Activated T-helper 9 cell treated with anti-CD3 and anti-CD28 coated beads, Interleukin-2, amount 50 U/mL, for 16 hours (primary cell): ENCODE data around the gene PDCD10.

Experiments used
- DNase-seq: peaks from one replicate; pipeline ENCODE4 v3.0.0-alpha.2; 2020; ENCODE audit warnings: low read depth

PDCD10 gene

DNA sequence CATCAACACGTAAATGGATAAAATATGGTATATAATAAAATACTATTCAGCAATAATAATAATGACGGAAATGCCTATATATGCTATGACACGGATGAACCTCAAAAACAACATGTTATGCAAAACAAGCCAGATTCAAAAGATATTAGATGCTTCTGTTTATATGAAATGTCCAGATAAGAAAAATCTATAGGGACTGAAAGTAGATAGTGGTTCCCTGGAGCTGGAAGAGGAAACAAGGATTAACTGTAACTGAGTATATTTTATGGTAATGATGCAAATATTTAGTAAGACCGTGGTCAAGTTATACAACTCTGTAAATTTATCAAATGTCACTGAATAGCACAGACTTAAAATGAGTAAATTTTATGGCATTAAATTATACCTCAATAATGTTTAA lies 55.2 kb downstream of the PDCD10 start:
- no peak for DNase-seq

DNA sequence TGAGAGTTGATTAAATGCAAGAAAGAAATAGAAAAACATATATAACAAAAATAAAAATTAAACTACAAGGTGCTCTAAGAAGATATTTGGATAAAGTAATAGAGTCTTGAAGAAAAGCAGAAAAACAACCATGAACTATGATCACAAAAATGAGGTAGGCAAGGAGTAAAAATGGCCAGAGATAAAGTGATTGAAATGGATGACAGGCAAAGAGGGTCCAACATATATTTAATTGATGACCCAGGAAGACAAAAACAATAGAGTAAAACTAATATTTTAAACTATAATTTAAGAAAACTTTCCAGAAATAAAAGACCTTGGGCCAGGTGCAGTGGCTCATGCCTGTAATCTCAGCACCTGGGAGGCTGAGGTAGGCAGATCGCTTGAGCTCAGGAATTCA lies 58.8 kb downstream of the PDCD10 start:
- DNase-seq, result no peak

DNA sequence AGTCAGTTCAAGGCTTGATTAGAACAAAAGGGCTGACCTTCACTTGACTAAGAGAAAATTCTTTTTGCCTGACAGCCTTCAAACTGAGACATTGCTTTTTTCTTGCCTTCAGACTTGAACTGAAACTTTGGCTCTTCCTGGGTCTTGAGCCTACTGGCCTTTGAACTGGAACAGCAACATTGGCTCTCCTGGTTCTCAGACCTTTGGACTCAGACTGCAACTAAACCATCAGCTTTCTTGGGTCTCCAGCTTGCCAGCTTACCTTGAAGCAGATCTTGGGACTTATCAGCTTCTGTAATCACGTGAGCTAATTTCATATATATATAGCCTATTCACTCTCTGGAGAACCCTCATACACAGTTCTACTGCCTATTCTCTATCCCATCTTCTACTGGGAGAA lies 61.5 kb downstream of the PDCD10 start:
- DNase-seq, result no peak

- no peak for DNase-seq
These were observed 62.7 kb downstream of the PDCD10 start for GRCh38 chr3:167671878-167672427.

DNA sequence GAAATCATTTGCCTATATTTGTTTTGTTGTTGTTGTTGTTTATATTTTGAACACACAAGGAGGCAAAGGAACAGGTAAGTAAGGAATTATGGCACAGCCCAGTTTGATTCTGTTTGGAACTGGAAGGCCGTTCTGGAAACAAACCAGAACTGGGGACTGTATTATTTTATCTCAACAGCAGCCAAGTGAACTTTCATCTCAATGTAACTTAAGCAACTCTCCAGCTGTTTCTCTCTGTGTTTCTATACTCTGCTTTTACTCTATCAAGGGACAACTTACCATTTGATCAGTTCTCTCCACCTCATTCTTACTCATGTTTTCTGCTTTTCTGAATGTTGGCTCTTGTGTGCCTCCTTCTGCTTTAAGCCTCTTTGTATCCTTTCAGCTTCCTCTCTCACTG lies 65.0 kb downstream of the PDCD10 start:
- DNase-seq, result no peak

GRCh38 chr3:167668651-167669050 lies 66.0 kb downstream of the PDCD10 start:
- no peak for DNase-seq

DNA sequence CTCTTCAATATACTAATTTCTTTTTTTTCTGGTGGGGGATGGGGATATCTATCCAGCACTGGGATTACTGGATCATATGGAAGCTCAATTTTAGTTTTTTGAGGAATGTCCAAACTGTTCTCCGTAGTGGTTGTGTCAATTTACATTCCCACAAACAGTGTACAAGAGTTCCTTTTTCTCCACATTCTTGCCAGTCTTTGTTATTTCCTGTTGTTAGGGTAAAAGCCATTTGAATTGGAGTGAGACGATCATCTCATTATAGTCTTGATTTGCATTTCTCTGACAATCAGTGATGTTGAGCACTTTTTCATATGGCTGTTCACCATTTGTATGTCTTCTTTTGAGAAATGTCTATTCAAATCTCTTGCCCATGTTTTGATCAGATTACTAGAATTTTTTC lies 68.1 kb downstream of the PDCD10 start:
- DNase-seq, result no peak

DNA sequence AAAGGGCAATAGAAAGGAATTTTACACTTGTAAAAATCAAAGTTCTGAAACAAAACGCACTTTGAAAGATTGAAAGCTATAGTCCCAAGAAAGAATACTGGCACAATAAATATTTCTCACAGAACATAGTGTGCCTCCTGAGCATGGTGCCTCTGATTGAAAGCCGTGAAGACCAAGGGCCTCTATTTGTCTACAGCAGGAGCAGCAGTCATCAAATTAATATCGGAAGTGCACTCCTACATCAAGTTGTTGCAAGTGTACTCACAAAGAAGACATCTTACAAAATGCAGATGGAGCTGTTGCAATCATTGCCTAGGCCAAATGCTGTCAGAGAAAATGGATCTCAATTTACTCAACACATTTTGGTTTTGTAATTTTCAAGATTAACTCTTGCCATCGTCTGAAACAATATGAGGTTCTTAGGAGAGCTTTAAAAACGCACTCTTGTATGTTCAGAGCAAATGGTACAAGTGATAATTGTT lies 71.7 kb downstream of the PDCD10 start:
- DNase-seq, result no peak

DNA sequence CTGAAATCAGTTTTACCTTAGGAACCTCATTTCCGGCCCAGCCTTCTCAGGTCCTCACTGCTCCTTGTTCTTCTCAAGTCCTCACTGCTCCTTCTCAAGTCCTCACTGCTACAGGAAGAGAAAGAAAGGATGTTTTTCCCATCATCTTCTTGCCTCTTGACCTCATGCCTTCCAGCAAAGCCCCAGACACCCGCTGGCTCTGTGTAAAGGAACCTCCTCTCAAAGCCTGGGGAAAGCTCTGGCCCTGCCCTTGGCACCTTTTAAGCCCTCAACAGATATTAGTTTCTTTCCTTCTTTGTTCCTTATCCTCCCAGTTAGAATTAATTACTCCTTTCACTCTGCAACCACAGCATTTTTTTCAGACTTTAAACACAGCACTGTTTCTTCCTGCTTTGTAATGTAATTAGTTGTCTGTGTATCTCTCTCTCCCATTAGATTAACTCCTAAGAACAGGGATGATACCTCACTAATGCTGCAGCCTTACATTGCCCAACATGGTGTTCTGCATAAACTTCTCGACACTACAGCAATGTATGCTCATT lies 76.9 kb downstream of the PDCD10 start:
- DNase-seq, result no peak

DNA sequence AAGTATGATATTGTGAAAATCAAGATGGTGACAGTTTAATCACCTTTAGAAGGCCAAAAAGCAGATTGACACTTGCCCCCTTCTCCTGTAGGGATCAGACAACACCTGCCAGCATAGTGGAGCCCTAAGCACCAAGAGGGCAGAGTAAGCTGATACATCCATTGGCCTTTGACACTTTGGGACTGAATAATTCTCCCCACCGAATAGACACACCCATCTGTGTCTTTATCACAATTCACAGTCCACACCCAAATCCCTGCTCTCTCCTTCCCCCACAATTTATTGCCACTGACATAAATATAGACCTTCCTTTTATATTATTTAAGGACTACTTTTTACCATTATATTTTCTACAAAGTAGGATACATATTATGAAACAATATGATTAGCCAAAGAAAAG lies 77.9 kb downstream of the PDCD10 start:
- no peak for DNase-seq

DNA sequence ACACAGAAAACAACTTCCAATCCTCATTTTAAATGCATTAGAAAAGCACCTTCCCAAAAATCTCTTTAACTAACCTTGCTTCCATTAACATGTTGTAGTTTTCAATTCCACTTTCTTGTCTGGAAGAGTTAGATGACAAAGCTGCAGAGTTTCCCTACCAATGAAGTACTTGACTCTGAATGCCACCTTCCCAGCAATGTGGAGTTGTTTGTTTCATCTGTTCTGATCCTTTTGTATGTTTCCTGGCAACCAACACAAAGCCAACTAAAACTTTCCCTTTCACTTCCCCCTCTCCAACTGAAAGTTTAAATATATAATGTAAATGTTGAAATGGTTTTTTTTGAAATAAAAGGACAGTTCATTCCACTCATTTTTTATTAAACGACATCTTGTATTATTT lies 80.9 kb downstream of the PDCD10 start, which contains the start of gene WDR49:
Gene WDR49, minus strand, starts transcription at position 183 of the 400 bp plus-strand sequence. CDS start 517 bp downstream, outside the sequence.
- DNase-seq, result no peak

DNA sequence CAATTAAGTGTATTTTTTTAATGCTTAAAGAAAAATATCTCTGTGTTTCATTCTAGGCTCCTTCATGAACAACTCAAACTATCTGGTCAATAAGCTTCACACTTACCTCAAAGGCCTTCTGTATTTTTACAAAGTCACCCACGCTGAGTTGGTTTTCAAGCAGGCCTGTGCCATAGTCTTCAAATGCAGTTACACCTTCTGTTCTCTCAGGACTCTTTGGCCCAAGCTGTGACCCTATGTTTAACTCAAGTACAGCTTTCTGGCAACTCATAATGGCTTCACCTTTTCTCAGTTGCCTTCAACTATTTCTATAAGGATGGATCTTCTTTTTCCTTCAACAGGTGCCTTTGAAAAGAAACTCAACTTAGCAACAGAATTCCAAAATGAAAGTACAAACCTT lies 81.5 kb downstream of the PDCD10 start:
- DNase-seq, result no peak

DNA sequence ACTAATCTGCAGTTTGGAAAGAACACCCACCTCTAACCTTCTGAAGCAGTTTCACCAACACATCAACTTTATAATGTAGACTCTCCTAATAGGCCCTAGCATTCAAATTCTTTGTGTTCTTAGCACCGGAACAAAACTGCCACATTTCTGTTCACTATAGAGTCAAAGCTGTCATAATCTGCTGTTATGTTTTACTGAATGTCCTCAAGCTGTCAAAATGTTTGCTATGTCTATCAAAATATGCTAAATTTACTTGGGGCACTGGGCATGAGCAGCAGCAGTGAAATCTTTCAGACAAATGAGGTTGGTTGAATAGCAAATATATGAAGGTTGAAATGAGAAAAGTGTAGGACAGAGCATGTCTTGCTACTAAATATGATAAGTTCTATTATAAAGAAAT lies 82.9 kb downstream of the PDCD10 start:
- DNase-seq, result no peak

GRCh38 chr3:167650459-167650858 lies 84.2 kb downstream of the PDCD10 start:
- DNase-seq, result no peak

DNA sequence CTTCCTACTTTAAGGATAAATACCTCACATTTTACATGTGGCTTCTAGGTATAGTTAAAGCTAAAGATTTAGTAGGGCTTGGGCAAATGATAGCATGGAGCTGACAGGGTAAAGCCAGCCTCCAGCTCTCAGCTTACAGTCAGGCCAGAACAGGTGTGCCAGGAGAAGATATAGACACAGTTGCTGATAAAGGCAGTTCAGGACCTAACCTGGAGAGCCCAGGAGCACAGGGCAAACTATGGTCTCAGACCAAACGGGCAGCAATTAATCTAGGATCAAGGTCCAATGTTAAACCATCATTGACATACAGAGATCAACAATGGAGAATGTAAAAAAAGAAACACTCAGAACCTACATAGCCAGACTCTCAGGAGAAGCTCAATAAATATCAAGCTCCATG lies 84.9 kb downstream of the PDCD10 start:
- no peak for DNase-seq

- DNase-seq, result no peak
These were observed 90.1 kb downstream of the PDCD10 start for GRCh38 chr3:167644611-167645010.
